Cardiac fibroblast (primary cell): Measurements from ENCODE around the gene RERE.

Source experiments
- DNase-seq, 2 donors: peaks; one replicate each; pipeline versions ENCODE4 v3.0.0 to v3.0.0-alpha.2; 2010; ENCODE audit warnings: low read depth in 2 of 2
- H3K4me3 ChIP-seq, 2 donors: replicated peaks in 1 of 2; 1 replicate in 1 of 2; 2 replicates in 1 of 2; pipeline ENCODE4 v1.5.1; 2011; ENCODE audit warnings: low read depth in 2 of 2, low read length in 2 of 2, mild to moderate bottlenecking in 2 of 2, moderate library complexity in 1 of 2
- CTCF ChIP-seq: IDR thresholded peaks from one replicate; pipeline ENCODE4 v1.5.1; 2011; ENCODE audit warnings: low read depth, mild to moderate bottlenecking, low read length, inconsistent platforms

RERE gene

GRCh38 chr1:8373581-8374241 lies 443.7 kb downstream of the RERE start:
- peak; percentile 84 for DNase-seq
- no peak for TF ChIP-seq CTCF
- no peak overlapping the region for H3K4me3 ChIP-seq

- H3K4me3 ChIP-seq, result no peak overlapping the region
- TF ChIP-seq CTCF, result no peak
- DNase-seq, result no peak
Observed at GRCh38 chr1:8373125-8373524, 444.3 kb downstream of the RERE start.

- no peak overlapping the region for H3K4me3 ChIP-seq
- DNase-seq, result no peak
- no peak for TF ChIP-seq CTCF
Observed at GRCh38 chr1:8371372-8371991, 446.0 kb downstream of the RERE start.

GRCh38 chr1:8370905-8371315 lies 446.5 kb downstream of the RERE start:
- no peak overlapping the region for H3K4me3 ChIP-seq
- no peak for TF ChIP-seq CTCF
- DNase-seq, result peak in 1 of 2 donors; percentile 52

- no peak overlapping the region for H3K4me3 ChIP-seq
- DNase-seq, result no peak
- no peak for TF ChIP-seq CTCF
Observed at GRCh38 chr1:8370046-8370881, 447.2 kb downstream of the RERE start.

- H3K4me3 ChIP-seq, result no peak overlapping the region
- TF ChIP-seq CTCF, result no peak
- DNase-seq, result no peak
Observed at GRCh38 chr1:8368956-8369639, 448.3 kb downstream of the RERE start.
